ENCODE results near the gene KYNU. TPM values are rescaled to one million over a fixed set of nuclear protein-coding genes. Genes with fewer than 3 reads are reported as not detected.
"Not testable (repeated sequence)": the region's sequence is repeated elsewhere in the genome, so short reads cannot be mapped to it uniquely, and the experiment has no call there.

KYNU gene
- total RNA-seq, 8 experiments from 2014 or later: 0.04 to 0.57 (median 0.36) TPM; not detected in 1

- 0 to 100% (median 65%) methylated on average over 1 to 2 of the region's 2 CpGs for WGBS, 10 experiments
- H3K4me3 ChIP-seq; H3K4me1 ChIP-seq (replicated peaks in 1 of 2); in situ Hi-C loops (cut with MboI; ENCODE audit: low pct_unique_long_range_greater_than_20kb in 2 of 9, low sequenced_read_pairs in 9 of 9, unreplicated experiment in 9 of 9); H3K27ac ChIP-seq; ATAC-seq (replicated peaks in 6 of 8): not testable (repeated sequence)
Measured at GRCh38 chr2:143074913-143075312, 197.4 kb downstream of the KYNU start.

- ATAC-seq (replicated peaks in 6 of 8): no peak
- 67 to 100% (median 80%) methylated on average over 1 of the region's 1 CpG; no CpG with 5 or more reads in 5 of the 10 experiments for WGBS, 10 experiments
- in situ Hi-C loops (cut with MboI; ENCODE audit: low pct_unique_long_range_greater_than_20kb in 2 of 9, low sequenced_read_pairs in 9 of 9, unreplicated experiment in 9 of 9): no loop called here
- Histone ChIP-seq H3K4me1 (replicated peaks in 1 of 2) (no peaks in the 10 kb centered on the region), H3K27ac (no peak overlapping the region), H3K4me3 (no peak overlapping the region)
Measured at GRCh38 chr2:143075711-143076110, 198.2 kb downstream of the KYNU start.

GRCh38 chr2:143078104-143078503 is 200.6 kb downstream of the KYNU start:
- no peak for ATAC-seq (replicated peaks in 6 of 8)
- Histone ChIP-seq H3K4me1 (replicated peaks in 1 of 2) (no peaks in the 10 kb centered on the region), H3K4me3 (no peak overlapping the region), H3K27ac (no peak overlapping the region)
- in situ Hi-C loops (cut with MboI; ENCODE audit: low pct_unique_long_range_greater_than_20kb in 2 of 9, low sequenced_read_pairs in 9 of 9, unreplicated experiment in 9 of 9): no loop called here

- Histone ChIP-seq H3K4me1 (replicated peaks in 1 of 2) (no peaks in the 10 kb centered on the region), H3K4me3 (no peak overlapping the region), H3K27ac (no peak overlapping the region)
- in situ Hi-C loops (cut with MboI; ENCODE audit: low pct_unique_long_range_greater_than_20kb in 2 of 9, low sequenced_read_pairs in 9 of 9, unreplicated experiment in 9 of 9): no loop called here
- peak in 1 of 8 experiments; percentile 22 for ATAC-seq (replicated peaks in 6 of 8)
- WGBS, 10 experiments: 0 to 100% (median 78%) methylated on average over 1 of the region's 1 CpG; no CpG with 5 or more reads in 3 of the 10 experiments
Measured at GRCh38 chr2:143081616-143082015, 204.2 kb downstream of the KYNU start.

GRCh38 chr2:143083636-143084035 is 206.2 kb downstream of the KYNU start:
- WGBS, 10 experiments: 0 to 100% (median 64%) methylated on average over 1 to 2 of the region's 2 CpGs; no CpG with 5 or more reads in 2 of the 10 experiments
- no peak overlapping the region for H3K27ac ChIP-seq
- in situ Hi-C loops (cut with MboI; ENCODE audit: low pct_unique_long_range_greater_than_20kb in 2 of 9, low sequenced_read_pairs in 9 of 9, unreplicated experiment in 9 of 9): no loop called here
- ATAC-seq (replicated peaks in 6 of 8): peak in 2 of 8 experiments; percentile 71 to 87
- no peaks in the 10 kb centered on the region for H3K4me1 ChIP-seq (replicated peaks in 1 of 2)
- H3K4me3 ChIP-seq: no peak overlapping the region

- in situ Hi-C loops (cut with MboI; ENCODE audit: low pct_unique_long_range_greater_than_20kb in 2 of 9, low sequenced_read_pairs in 9 of 9, unreplicated experiment in 9 of 9): no loop called here
Measured at GRCh38 chr2:143084462-143084861, 207.0 kb downstream of the KYNU start.

GRCh38 chr2:143085125-143085784 is 207.8 kb downstream of the KYNU start:
- H3K4me3 ChIP-seq: no peak overlapping the region
- no peak overlapping the region for H3K27ac ChIP-seq
- H3K4me1 ChIP-seq (replicated peaks in 1 of 2): no peaks in the 10 kb centered on the region
- in situ Hi-C loops (cut with MboI; ENCODE audit: low pct_unique_long_range_greater_than_20kb in 2 of 9, low sequenced_read_pairs in 9 of 9, unreplicated experiment in 9 of 9): no loop called here
- no peak for ATAC-seq (replicated peaks in 6 of 8)
- WGBS, 10 experiments: 88 to 100% (median 90%) methylated on average over 1 of the region's 1 CpG; no CpG with 5 or more reads in 4 of the 10 experiments

More at GRCh38 chr2:143084462-143084861, 207.0 kb downstream of the KYNU start:
- WGBS, 10 experiments: 14 to 100% (median 57%) methylated on average over 1 to 2 of the region's 2 CpGs
- no peak overlapping the region for H3K4me3 ChIP-seq
- ATAC-seq (replicated peaks in 6 of 8): peak in 3 of 8 experiments; percentile 44 to 79 (median 63)
- no peaks in the 10 kb centered on the region for H3K4me1 ChIP-seq (replicated peaks in 1 of 2)
- no peak overlapping the region for H3K27ac ChIP-seq

- Histone ChIP-seq H3K4me3 (no peak overlapping the region), H3K4me1 (replicated peaks in 1 of 2) (no peaks in the 10 kb centered on the region), H3K27ac (no peak overlapping the region)
- in situ Hi-C loops (cut with MboI; ENCODE audit: low pct_unique_long_range_greater_than_20kb in 2 of 9, low sequenced_read_pairs in 9 of 9, unreplicated experiment in 9 of 9): no loop called here
- WGBS, 10 experiments: 20 to 100% (median 92%) methylated on average over 1 of the region's 1 CpG; no CpG with 5 or more reads in 4 of the 10 experiments
- ATAC-seq (replicated peaks in 6 of 8): no peak
Measured at GRCh38 chr2:143087033-143087432, 209.6 kb downstream of the KYNU start.

GRCh38 chr2:143088388-143088787 is 210.9 kb downstream of the KYNU start:
- H3K4me1 ChIP-seq (replicated peaks in 1 of 2): no peaks in the 10 kb centered on the region
- WGBS, 10 experiments: 57 to 100% (median 92%) methylated on average over 1 to 4 of the region's 4 CpGs; no CpG with 5 or more reads in 2 of the 10 experiments
- H3K4me3 ChIP-seq: no peak overlapping the region
- no peak overlapping the region for H3K27ac ChIP-seq
- in situ Hi-C loops (cut with MboI; ENCODE audit: low pct_unique_long_range_greater_than_20kb in 2 of 9, low sequenced_read_pairs in 9 of 9, unreplicated experiment in 9 of 9): no loop called here
- no peak for ATAC-seq (replicated peaks in 6 of 8)

GRCh38 chr2:143089520-143089919 is 212.1 kb downstream of the KYNU start:
- ATAC-seq (replicated peaks in 6 of 8); H3K4me3 ChIP-seq; H3K27ac ChIP-seq; in situ Hi-C loops (cut with MboI; ENCODE audit: low pct_unique_long_range_greater_than_20kb in 2 of 9, low sequenced_read_pairs in 9 of 9, unreplicated experiment in 9 of 9); H3K4me1 ChIP-seq (replicated peaks in 1 of 2): not testable (repeated sequence)
- WGBS, 10 experiments: 100% methylated on average over 1 of the region's 12 CpGs; no CpG with 5 or more reads in 9 of the 10 experiments

All from motor neuron (in vitro differentiated cells).